ENCODE measurements around the gene TBX10. TPM values are rescaled to one million over a fixed set of nuclear protein-coding genes. Genes with fewer than 3 reads are reported as not detected.
A peak's percentile ranks its signal among the peaks of the same experiment; 100 is the strongest.

The TBX10 gene
- total and polyA plus RNA-seq, 2 of the 8 experiments (the other 6 are each of a cell fraction or from before 2014, with no cell fraction given), result 0.09 TPM; not detected in 1

- no peak for FAIRE-seq
- peak overlapping the region; percentile 96; the same call in 1 of the 2 replicates for H2BK12ac ChIP-seq (ENCODE audit: low read depth, low read length)
- DNase-seq (ENCODE audit: low read depth in 1 of 2, low spot score in 2 of 2), result peak in 1 of 2 experiments; percentile 93
- H2BK120ac ChIP-seq (replicated peaks; ENCODE audit: low read depth, low read length), result no peak overlapping the region
- TF ChIP-seq ZNF274 (IDR thresholded peaks at IDR 0.05; ENCODE audit: borderline replicate concordance, extremely low read depth, low read length) (no peak), CTCF (IDR thresholded peaks at IDR 0.05; ENCODE audit: control extremely low read depth in 1 of 3, insufficient read depth in 1 of 3, low read depth in 1 of 3, low read length in 3 of 3) (peak in 2 of 3 experiments; percentile 83 to 92; a peak in 3 of 4 replicates), POLR2AphosphoS5 (IDR thresholded peaks at IDR 0.05; ENCODE audit: low read depth, low read length) (0 out of 2 replicates have a peak, but pooled peaks have one; percentile 31), CREB1 (IDR thresholded peaks at IDR 0.05) (peak; percentile 17; the same call in 1 of the 2 replicates), RAD21 (IDR thresholded peaks at IDR 0.05 in 1 of 2, conservative IDR thresholded peaks at IDR 0.05 in 1 of 2; ENCODE audit: low read depth in 2 of 2, low read length in 2 of 2) (peak; percentile 31 to 61), CTBP2 (IDR thresholded peaks at IDR 0.05; ENCODE audit: borderline replicate concordance, insufficient read depth, insufficient read length, low read length) (no peak)
- H4K20me1 ChIP-seq (replicated peaks in 1 of 2; ENCODE audit: control insufficient read depth in 1 of 2, insufficient read depth in 2 of 2, low read length in 2 of 2), result peaks cover 0 to 4% of the 10 kb centered on the region in 2 experiments
- no peak overlapping the region for H3K9ac ChIP-seq (replicated peaks in 1 of 4; ENCODE audit: extremely low read depth in 1 of 4, low read depth in 3 of 4, low read length in 3 of 4)
- H2BK15ac ChIP-seq (ENCODE audit: low read length), result peak overlapping the region; percentile 90; the same call in 1 of the 2 replicates
- H3K79me2 ChIP-seq (ENCODE audit: control insufficient read depth in 1 of 2, insufficient read depth in 2 of 2, low read length in 2 of 2), result no peaks in the 10 kb centered on the region
- no peaks in the 10 kb centered on the region for H3K79me1 ChIP-seq (ENCODE audit: low read depth, low read length)
- H3K4me3 ChIP-seq (ENCODE audit: extremely low read depth in 1 of 4, insufficient read depth in 2 of 4, low read depth in 3 of 4, low read length in 4 of 4), result no peak overlapping the region
- no peak overlapping the region for H3K23ac ChIP-seq (ENCODE audit: insufficient read length)
- H2BK20ac ChIP-seq (ENCODE audit: low read length), result peak overlapping the region; percentile 80; the same call in 1 of the 2 replicates
- no peak overlapping the region for H4K8ac ChIP-seq (ENCODE audit: extremely low read depth, insufficient read depth, low read length)
- peak overlapping the region; percentile 63; the same call in 1 of the 2 replicates for H2BK5ac ChIP-seq (ENCODE audit: low read depth, low read length)
- H3K36me3 ChIP-seq (ENCODE audit: control insufficient read depth in 2 of 4, insufficient read depth in 4 of 4, low read length in 3 of 4), result peaks cover 2 to 14% (median 9%) of the 10 kb centered on the region in 4 experiments; a peak in 6 of 8 replicates
- H3K4me2 ChIP-seq (ENCODE audit: insufficient read depth in 1 of 2, low read depth in 2 of 2, low read length in 2 of 2), result peak overlapping the region; percentile 47 to 57; a peak in 3 of 4 replicates
- WGBS, 2 experiments (ENCODE audit: extremely low coverage in 1 of 2, insufficient coverage in 1 of 2, insufficient read length in 1 of 2, insufficient replicate concordance in 2 of 2, low coverage in 1 of 2, low lambda C conversion rate in 2 of 2, missing lambda C conversion rate in 1 of 2), result 90% methylated on average over 17 of the region's 18 CpGs; no CpG with 5 or more reads in 1 of the 2 experiments
- H3K9me3 ChIP-seq (ENCODE audit: insufficient read depth in 2 of 2, low read depth in 1 of 2, low read length in 1 of 2), result no peaks in the 10 kb centered on the region; a peak in 1 of 4 replicates
- ChIA-PET POLR2A (ENCODE audit: partially characterized antibody) (interaction anchor here (0.7 to 10.7 kb wide), 6 partner anchors 8 to 35 kb away, joined by 4 to 194 read pairs (median 6); partner anchors contain the start of genes GSTP1 and NUDT8), CTCF (ENCODE audit: partially characterized antibody) (interaction anchor here (0.6 to 7.3 kb wide), 36 partner anchors 9 to 191 kb away, joined by 3 to 117 read pairs (median 3); partner anchors contain the start of genes GSTP1 and NUDT8)
- peak overlapping the region; percentile 44 for H4K91ac ChIP-seq (replicated peaks; ENCODE audit: insufficient read length, low read length)
- no peak overlapping the region for H3K14ac ChIP-seq (ENCODE audit: insufficient read length)
- peaks cover 0 to 10% (median 5%) of the 10 kb centered on the region in 4 experiments; a peak in 6 of 7 replicates for H3K27me3 ChIP-seq (replicated peaks in 1 of 4; ENCODE audit: control insufficient read depth in 3 of 4, extremely low read depth in 1 of 4, insufficient read depth in 3 of 4, low read length in 3 of 4)
- no peak overlapping the region; the same call in 1 of the 2 replicates for H3K18ac ChIP-seq (ENCODE audit: extremely low read depth, low read length)
- peak overlapping the region; percentile 92 for H3K4ac ChIP-seq (replicated peaks; ENCODE audit: insufficient read length, low read depth, low read length)
- no peak overlapping the region for H2AFZ ChIP-seq (ENCODE audit: low read length)
- H3K56ac ChIP-seq (replicated peaks; ENCODE audit: insufficient read length, low read depth, low read length), result no peak overlapping the region
- no peak overlapping the region for H4K5ac ChIP-seq (ENCODE audit: insufficient read length, low read depth, low read length)
- H3K23me2 ChIP-seq (ENCODE audit: low read depth, low read length), result peaks cover 4% of the 10 kb centered on the region; the same call in 1 of the 2 replicates
- H3K4me1 ChIP-seq (replicated peaks in 1 of 4; ENCODE audit: control insufficient read depth in 3 of 4, insufficient read depth in 4 of 4, low read length in 3 of 4), result peaks cover 13 to 36% (median 31%) of the 10 kb centered on the region in 4 experiments
- H2AK5ac ChIP-seq (ENCODE audit: low read depth, low read length), result no peak overlapping the region
- H3K27ac ChIP-seq (ENCODE audit: low read depth, low read length), result no peak overlapping the region
Observed at GRCh38 chr11:67614730-67615714, 24.5 kb downstream of the TBX10 start.
